K562 (cell line): Measurements from ENCODE around the gene CHD6. TPM values are rescaled to one million over a fixed set of nuclear protein-coding genes. Genes with fewer than 3 reads are reported as not detected.

Source experiments
- ATAC-seq: fragments of 200-7000 bp; cut with Tn5 transposase; 3 replicates; pipeline ENCODE4 v1.9.1; 2020; ENCODE audit warnings: moderate library complexity
- BruUV-seq: library from RNA; stranded (reverse); fragments of 400-500 nt; replicated peaks from 2 replicates; lab custom pipeline; 2021; lab: Mats Ljungman, UMichigan
- CTCF ChIA-PET: fragments of 300-600 bp; formaldehyde crosslinking; extraction: SDS; loops from one replicate; lab custom pipeline; 2021; ENCODE audit warnings: low intra/inter-chr PET ratio; lab: Yijun Ruan, JAX
- POLR2A ChIA-PET: fragments of 300-600, 350-650 bp; sonication (Branson Sonifier 250); formaldehyde crosslinking; extraction: SDS; loops from one replicate; lab custom pipeline; 2021; ENCODE audit warnings: antibody characterized with exemption, inconsistent platforms; lab: Yijun Ruan, JAX
- DNase-seq, 4 experiments: peaks; one replicate each; pipeline versions ENCODE4 v3.0.0 to v3.0.0-alpha.2; 2011 to 2018; ENCODE audit warnings: low spot score in 3 of 4, mixed read lengths in 3 of 4; ENCODE audit errors: extremely low read depth in 1 of 4
- FAIRE-seq: peaks from 2 replicates; lab custom pipeline; 2011; peaks lifted over from hg19 to GRCh38; lab: Jason Lieb, UNC
- H2AFZ ChIP-seq: 2 replicates; pipeline ENCODE4 v1.6.0; 2011; ENCODE audit warnings: low read depth, low read length, control low read depth, inconsistent platforms
- H3K27ac ChIP-seq: fragments of 200-600 bp; 3 replicates; pipeline ENCODE4 v1.8.0; 2011; ENCODE audit warnings: low read depth, mild to moderate bottlenecking, control low read depth, inconsistent platforms, low read length, moderate library complexity, mixed read lengths; ENCODE audit errors: extremely low read depth
- H3K27me3 ChIP-seq, 2 experiments: fragments of 300-600 bp in 1 of 2; 2 replicates in 1 of 2; 3 replicates in 1 of 2; pipeline versions ENCODE4 v1.6.0 to v1.8.0; 2011; ENCODE audit warnings: inconsistent platforms in 2 of 2, low read length in 2 of 2, mild to moderate bottlenecking in 1 of 2, mixed read lengths in 1 of 2, moderate library complexity in 1 of 2; ENCODE audit not compliant: control insufficient read depth in 2 of 2, insufficient read depth in 2 of 2
- H3K36me3 ChIP-seq: fragments of 300-600 bp; 3 replicates; pipeline ENCODE4 v1.8.0; 2011; ENCODE audit warnings: mild to moderate bottlenecking, low read length, inconsistent platforms; ENCODE audit not compliant: control insufficient read depth, insufficient read depth
- H3K4me1 ChIP-seq, 2 experiments: fragments of 200-600 bp in 1 of 2; replicated peaks in 1 of 2; 2 replicates in 1 of 2; 3 replicates in 1 of 2; pipeline versions ENCODE4 v1.5.1 to v1.8.0; 2011; ENCODE audit warnings: inconsistent platforms in 2 of 2, low read length in 2 of 2, mild to moderate bottlenecking in 1 of 2, mixed read lengths in 1 of 2, moderate library complexity in 1 of 2; ENCODE audit not compliant: control insufficient read depth in 2 of 2, insufficient read depth in 2 of 2
- H3K4me2 ChIP-seq: 2 replicates; pipeline ENCODE4 v1.6.1; 2011; ENCODE audit warnings: low read length, control low read depth, inconsistent platforms, mixed read lengths; ENCODE audit not compliant: insufficient read depth
- H3K4me3 ChIP-seq: fragments of 200-600 bp; sonication (generic), shearing (Covaris generic); 2 replicates; pipeline ENCODE4 v1.5.1; 2016; ENCODE audit warnings: control low read depth, inconsistent platforms
- H3K79me2 ChIP-seq: fragments of 200-600 bp; 3 replicates; pipeline ENCODE4 v1.8.0; 2011; ENCODE audit warnings: low read length, inconsistent platforms; ENCODE audit not compliant: control insufficient read depth, insufficient read depth
- H3K9ac ChIP-seq, 2 experiments: 2 replicates each; pipeline versions ENCODE4 v1.6.0 to v1.6.1; 2011; ENCODE audit warnings: low read depth in 2 of 2, low read length in 2 of 2, control low read depth in 1 of 2, inconsistent platforms in 1 of 2, mild to moderate bottlenecking in 1 of 2, mixed read lengths in 1 of 2; ENCODE audit not compliant: insufficient read depth in 1 of 2
- H3K9me1 ChIP-seq: one replicate; pipeline ENCODE4 v1.6.0; 2011; ENCODE audit warnings: inconsistent platforms, mild to moderate bottlenecking, low read length, moderate library complexity; ENCODE audit not compliant: control insufficient read depth, insufficient read depth
- H3K9me3 ChIP-seq: replicated peaks from 2 replicates; pipeline ENCODE4 v1.5.1; 2011; ENCODE audit warnings: low read depth, low read length, inconsistent platforms; ENCODE audit not compliant: control insufficient read depth, insufficient read depth
- H4K20me1 ChIP-seq: replicated peaks from 2 replicates; pipeline ENCODE4 v1.6.1; 2011; ENCODE audit warnings: low read length, inconsistent platforms, mixed read lengths; ENCODE audit not compliant: control insufficient read depth, insufficient read depth
- CEBPG ChIP-seq, 3 experiments: fragments of 200-800 bp in 1 of 3; sonication (Bioruptor generic) in 1 of 3; sonication (generic) in 1 of 3; formaldehyde crosslinking in 1 of 3; IDR thresholded peaks in 2 of 3; conservative IDR thresholded peaks in 1 of 3; 2 replicates each; pipeline versions ENCODE4 v1.6.1 to v1.8.0; 2016 to 2022; ENCODE audit warnings: missing compliant biosample characterization in 2 of 3, missing genetic modification characterization in 2 of 3, mild to moderate bottlenecking in 1 of 3, missing genetic modification reagents in 1 of 3
- CEBPZ ChIP-seq: fragments of 150-350 bp; IDR thresholded peaks from 2 replicates; pipeline ENCODE4 v1.6.1; 2014; ENCODE audit warnings: low read depth, mild to moderate bottlenecking, low read length, borderline replicate concordance
- HDAC6 ChIP-seq: IDR thresholded peaks from 2 replicates; pipeline ENCODE4 v1.6.1; 2012; ENCODE audit warnings: low read depth, mild to moderate bottlenecking, control low read depth, inconsistent platforms, low read length, moderate library complexity
- KAT7 ChIP-seq: sonication (generic); formaldehyde crosslinking; IDR thresholded peaks from 2 replicates; pipeline ENCODE4 v1.8.0; 2022; ENCODE audit warnings: missing genetic modification reagents, mild to moderate bottlenecking, borderline replicate concordance
- KDM1A ChIP-seq, 2 experiments: fragments of 450-650 bp; IDR thresholded peaks; 2 replicates each; pipeline ENCODE4 v1.6.1; 2016; ENCODE audit warnings: mild to moderate bottlenecking in 2 of 2
- NR3C1 ChIP-seq: sonication (generic); formaldehyde crosslinking; IDR thresholded peaks from 2 replicates; pipeline ENCODE4 v1.8.1; 2022; ENCODE audit warnings: missing genetic modification reagents
- NRF1 ChIP-seq, 2 experiments: fragments of 450-650 bp; IDR thresholded peaks in 1 of 2; conservative IDR thresholded peaks in 1 of 2; 2 replicates each; pipeline ENCODE4 v1.6.1; 2014; ENCODE audit warnings: mild to moderate bottlenecking in 2 of 2
- PATZ1 ChIP-seq: fragments of 250-450 bp; sonication (Bioruptor Pico); IDR thresholded peaks from 2 replicates; pipeline ENCODE4 v1.5.0; 2020; ENCODE audit warnings: mild to moderate bottlenecking, borderline replicate concordance
- POLR3A ChIP-seq: IDR thresholded peaks from 2 replicates; pipeline ENCODE4 v1.6.1; 2011; ENCODE audit warnings: borderline replicate concordance, mild to moderate bottlenecking, moderate library complexity; ENCODE audit not compliant: insufficient read length, insufficient read depth; ENCODE audit errors: extremely low read depth
- RBM15 ChIP-seq: fragments of 200-400 bp; formaldehyde crosslinking; IDR thresholded peaks from 2 replicates; pipeline ENCODE4 v1.6.1; 2018; ENCODE audit warnings: mild to moderate bottlenecking, low read length, moderate library complexity; ENCODE audit not compliant: insufficient read depth
- ZFP30 ChIP-seq: fragments of 250-450 bp; sonication (Bioruptor Pico); IDR thresholded peaks from 2 replicates; pipeline ENCODE4 v1.8.0; 2022; ENCODE audit warnings: moderate library complexity, mild to moderate bottlenecking, inconsistent platforms, borderline replicate concordance
- ZNF274 ChIP-seq: IDR thresholded peaks from 2 replicates; pipeline ENCODE4 v1.6.1; 2011; ENCODE audit warnings: low read depth, mild to moderate bottlenecking, low read length, moderate library complexity, borderline replicate concordance
- ZSCAN32 ChIP-seq: fragments of 450-650 bp; formaldehyde crosslinking; IDR thresholded peaks from 2 replicates; pipeline ENCODE4 v1.4.0; 2020; ENCODE audit warnings: mild to moderate bottlenecking, moderate library complexity
- WGBS: fragments of 100-300 bp; shearing (Covaris generic); methylation state at CpG from one replicate; pipeline ENCODE4 v1.1.6; 2016; ENCODE audit warnings: low coverage, mixed read lengths; ENCODE audit not compliant: insufficient coverage; ENCODE audit errors: missing lambda C conversion rate; 5-methylcytosine and 5-hydroxymethylcytosine counted together
- in situ Hi-C: fragments of 300-500 bp; cut with MboI; formaldehyde crosslinking; loops from 4 replicates; pipeline ENCODE4 v1.15.0; 2018; ENCODE audit warnings: inconsistent platforms, mixed read lengths
- intact Hi-C: fragments of 100-400 bp; cut with micrococcal nuclease; formaldehyde crosslinking; loops from 2 replicates; pipeline ENCODE4 v1.14.2; 2022
- polyA plus RNA-seq, 8 experiments: library from polyadenylated mRNA; depleted of rRNA in 4 of 8; stranded (reverse) in 5 of 8; unstranded in 3 of 8; fragments of >200 nt; fragmentation: Nextera tagmentation in 2 of 8; fragmentation: Illumina TruSeq in 1 of 8; extraction: Ambion mirVana in 2 of 8; extraction: Trizol in 1 of 8; gene quantifications; 2 replicates each; pipeline versions ENCODE4 v1.2.1 to v1.2.3, GENCODE V29; 2011 to 2014; ENCODE audit warnings: inconsistent platforms in 1 of 8, missing spikeins in 1 of 8
- total RNA-seq, 7 experiments: library from RNA; depleted of rRNA in 6 of 7; stranded (reverse); fragments of >200 nt in 6 of 7; fragmentation: Illumina TruSeq in 2 of 7; extraction: Trizol in 2 of 7; gene quantifications; 2 replicates each; pipeline versions ENCODE4 v1.2.1 to v1.2.3, GENCODE V29; 2011 to 2021; ENCODE audit warnings: low replicate concordance in 1 of 7
- TF ChIP-seq, protein P1 (sequence below): fragments of 250-450 bp; sonication (Bioruptor Pico); IDR thresholded peaks from 2 replicates; pipeline ENCODE4 v1.5.0; 2022; ENCODE audit warnings: mild to moderate bottlenecking

CHD6 gene
- total and polyA plus RNA-seq, 9 of the 15 experiments (the other 6 are each of a cell fraction or from before 2014, with no cell fraction given) = 3.9 to 24.2 (median 12.8) TPM

DNA sequence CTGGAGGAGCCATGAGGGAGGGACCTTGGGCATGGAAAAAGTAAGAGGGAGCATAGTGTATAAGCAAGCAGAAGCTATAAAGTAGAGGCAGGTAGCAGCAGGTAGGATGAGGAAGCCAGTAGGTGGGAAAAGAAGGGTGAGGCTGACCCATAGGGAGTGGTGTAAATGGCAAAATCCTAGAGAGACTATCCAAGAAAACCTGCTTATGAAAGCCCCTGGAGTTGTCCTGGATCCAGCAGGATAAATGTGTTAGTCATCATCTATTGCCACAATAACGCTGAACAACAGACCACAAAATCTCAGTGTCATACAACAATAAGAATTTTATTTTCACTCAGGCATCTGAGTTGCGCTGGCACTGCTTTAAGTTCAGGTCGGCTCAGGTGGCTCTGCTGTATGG, 30.2 kb downstream of the CHD6 start:
- intact Hi-C loops (no loop called here), in situ Hi-C loops (no loop called here)
- no peak for ATAC-seq
- H3K4me1 ChIP-seq = no peaks in the 10 kb centered on the region
- no peak for DNase-seq
- 0 out of 3 replicates have a peak, but pooled peaks cover 2% of the 10 kb centered on the region for H3K36me3 ChIP-seq
- no peak overlapping the region for H2AFZ ChIP-seq
- 89% methylated on average over 3 of the region's 3 CpGs for WGBS
- no peak overlapping the region for H3K27ac ChIP-seq
- TF ChIP-seq ZNF274 (no peak), POLR3A (no peak), ZFP30 (no peak), NRF1 (conservative IDR thresholded peaks at IDR 0.05 in 1 of 2, IDR thresholded peaks at IDR 0.05 in 1 of 2) (no peak), ZSCAN32 (no peak), PATZ1 (CRISPR knock-in tag) (no peak), NR3C1 (CRISPR knock-in tag) (no peak), KAT7 (CRISPR knock-in tag) (no peak), KDM1A (IDR thresholded peaks at IDR 0.05) (no peak), RBM15 (no peak), CEBPG (CRISPR knock-in tag; IDR thresholded peaks at IDR 0.05) (no peak), CEBPG (tag; conservative IDR thresholded peaks at IDR 0.05 in 1 of 2, IDR thresholded peaks at IDR 0.05 in 1 of 2) (no peak), HDAC6 (no peak), CEBPZ (no peak)
- TF ChIP-seq, protein P1, sequence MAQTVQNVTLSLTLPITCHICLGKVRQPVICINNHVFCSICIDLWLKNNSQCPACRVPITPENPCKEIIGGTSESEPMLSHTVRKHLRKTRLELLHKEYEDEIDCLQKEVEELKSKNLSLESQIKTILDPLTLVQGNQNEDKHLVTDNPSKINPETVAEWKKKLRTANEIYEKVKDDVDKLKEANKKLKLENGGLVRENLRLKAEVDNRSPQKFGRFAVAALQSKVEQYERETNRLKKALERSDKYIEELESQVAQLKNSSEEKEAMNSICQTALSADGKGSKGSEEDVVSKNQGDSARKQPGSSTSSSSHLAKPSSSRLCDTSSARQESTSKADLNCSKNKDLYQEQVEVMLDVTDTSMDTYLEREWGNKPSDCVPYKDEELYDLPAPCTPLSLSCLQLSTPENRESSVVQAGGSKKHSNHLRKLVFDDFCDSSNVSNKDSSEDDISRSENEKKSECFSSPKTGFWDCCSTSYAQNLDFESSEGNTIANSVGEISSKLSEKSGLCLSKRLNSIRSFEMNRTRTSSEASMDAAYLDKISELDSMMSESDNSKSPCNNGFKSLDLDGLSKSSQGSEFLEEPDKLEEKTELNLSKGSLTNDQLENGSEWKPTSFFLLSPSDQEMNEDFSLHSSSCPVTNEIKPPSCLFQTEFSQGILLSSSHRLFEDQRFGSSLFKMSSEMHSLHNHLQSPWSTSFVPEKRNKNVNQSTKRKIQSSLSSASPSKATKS = no peak
- H3K9ac ChIP-seq = no peak overlapping the region
- no peak for FAIRE-seq
- H4K20me1 ChIP-seq = no peaks in the 10 kb centered on the region
- H3K9me3 ChIP-seq = 0 out of 2 replicates have a peak, but pooled peaks cover 2% of the 10 kb centered on the region
- H3K4me2 ChIP-seq = no peak overlapping the region
- BruUV-seq = no TSS peak
- peaks cover 56% of the 10 kb centered on the region for H3K79me2 ChIP-seq
- POLR2A ChIA-PET = no interaction called here
- CTCF ChIA-PET = no interaction called here
- H3K4me3 ChIP-seq = no peak overlapping the region
- H3K27me3 ChIP-seq = no peaks in the 10 kb centered on the region
- no peaks in the 10 kb centered on the region for H3K9me1 ChIP-seq
